WI38 (cell line): ENCODE results near the gene ZNF618.

Source experiments
- H3K4me3 ChIP-seq: 2 replicates; pipeline ENCODE4 v1.5.1; 2011; ENCODE audit warnings: low read depth, mild to moderate bottlenecking, control low read depth, low read length
- CTCF ChIP-seq: IDR thresholded peaks from 2 replicates; pipeline ENCODE4 v1.5.1; 2012; ENCODE audit warnings: low read depth, mild to moderate bottlenecking, control low read depth, low read length

ZNF618 gene

GRCh38 chr9:114017741-114018715 lies 141.9 kb downstream of the ZNF618 start:
- no peak overlapping the region for H3K4me3 ChIP-seq
- TF ChIP-seq CTCF, result no peak

- no peak overlapping the region for H3K4me3 ChIP-seq
- TF ChIP-seq CTCF, result no peak
Observed at GRCh38 chr9:114021578-114021977, 145.5 kb downstream of the ZNF618 start.

- H3K4me3 ChIP-seq, result no peak overlapping the region
- no peak for TF ChIP-seq CTCF
Observed at GRCh38 chr9:114023961-114024360, 147.9 kb downstream of the ZNF618 start.

- TF ChIP-seq CTCF, result no peak
- no peak overlapping the region for H3K4me3 ChIP-seq
Observed at GRCh38 chr9:114025196-114025753, 149.2 kb downstream of the ZNF618 start.

GRCh38 chr9:114025760-114026159 lies 149.7 kb downstream of the ZNF618 start:
- no peak overlapping the region for H3K4me3 ChIP-seq
- TF ChIP-seq CTCF, result no peak

GRCh38 chr9:114026335-114026734 lies 150.2 kb downstream of the ZNF618 start:
- H3K4me3 ChIP-seq, result no peak overlapping the region
- TF ChIP-seq CTCF, result no peak

- H3K4me3 ChIP-seq, result no peak overlapping the region
- no peak for TF ChIP-seq CTCF
Observed at GRCh38 chr9:114027159-114027862, 151.2 kb downstream of the ZNF618 start.
